T-helper 2 cell treated with Interferon-gamma antibody and Interleukin-4, amounts not matched to agents 100 ng/mL and 5 ng/mL, for 36 hours (primary cell): ENCODE measurements around the gene SPTBN4. TPM values are rescaled to one million over a fixed set of nuclear protein-coding genes. Genes with fewer than 3 reads are reported as not detected.
"Not testable (repeated sequence)": the region's sequence is repeated elsewhere in the genome, so short reads cannot be mapped to it uniquely, and the experiment has no call there.

Experiments used
- intact Hi-C: fragments of 100-400 bp; cut with micrococcal nuclease; formaldehyde crosslinking; loops from one replicate; pipeline ENCODE4 v1.15.1; 2023
- total RNA-seq: library from RNA; stranded (reverse); gene quantifications from 2 replicates; pipeline ENCODE4 v1.2.3, GENCODE V29; 2022

Gene SPTBN4
- total RNA-seq, 1 donor from 2014 or later, result 0.57 TPM

GRCh38 chr19:40463587-40464037, 3.2 kb upstream of the SPTBN4 start:
- intact Hi-C loops, result loop anchor here (2.0 kb wide), 1 partner anchor 135 kb away; no protein-coding TSS in a partner anchor

- intact Hi-C loops, result loop anchor here (1.0 to 5.0 kb wide), 6 partner anchors 20 to 148 kb away; partner anchors contain the start of genes C19orf47, PLD3 and SERTAD3
These were observed 2.5 kb upstream of the SPTBN4 start for GRCh38 chr19:40464059-40465024.

GRCh38 chr19:40465025-40465556, 1.7 kb upstream of the SPTBN4 start:
- intact Hi-C loops, result loop anchor here (1.0 to 5.0 kb wide), 6 partner anchors 21 to 147 kb away; partner anchors contain the start of genes C19orf47, PLD3 and SERTAD3

- intact Hi-C loops, result loop anchor here (1.0 to 5.0 kb wide), 7 partner anchors 21 to 147 kb away; partner anchors contain the start of genes C19orf47, PLD3, SERTAD1 and SERTAD3
These were observed 1.1 kb upstream of the SPTBN4 start, which contains the start of gene BLVRB for GRCh38 chr19:40465557-40466218. TSS of gene BLVRB (minus strand) at chr19:40465745. CDS start at chr19:40465688, 57 bp downstream.

GRCh38 chr19:40466219-40466984, 399 bp upstream of the SPTBN4 start:
- intact Hi-C loops, result loop anchor here (2.0 to 5.0 kb wide), 3 partner anchors 42 to 146 kb away; partner anchors contain the start of gene SERTAD1

GRCh38 chr19:40469011-40469410, 2.2 kb downstream of the SPTBN4 start:
- intact Hi-C loops, result loop anchor here (5.0 kb wide), 2 partner anchors 67 to 143 kb away; no protein-coding TSS in a partner anchor

- intact Hi-C loops, result no loop called here
These were observed 4.3 kb downstream of the SPTBN4 start for GRCh38 chr19:40471111-40471510.

GRCh38 chr19:40472516-40472915, 5.7 kb downstream of the SPTBN4 start:
- intact Hi-C loops, result no loop called here

GRCh38 chr19:40474737-40475136, 7.9 kb downstream of the SPTBN4 start:
- intact Hi-C loops, result no loop called here

GRCh38 chr19:40475878-40476644, 9.3 kb downstream of the SPTBN4 start:
- intact Hi-C loops, result not testable (repeated sequence)

- intact Hi-C loops, result no loop called here
These were observed 19.2 kb downstream of the SPTBN4 start for GRCh38 chr19:40486017-40486416.

GRCh38 chr19:40489882-40490230, 23.1 kb downstream of the SPTBN4 start:
- intact Hi-C loops, result no loop called here

GRCh38 chr19:40492274-40492673, 25.5 kb downstream of the SPTBN4 start:
- intact Hi-C loops, result no loop called here

- intact Hi-C loops, result no loop called here
These were observed 27.0 kb downstream of the SPTBN4 start for GRCh38 chr19:40493778-40494177.

GRCh38 chr19:40494191-40494838, 27.5 kb downstream of the SPTBN4 start:
- intact Hi-C loops, result no loop called here

- intact Hi-C loops, result no loop called here
These were observed 30.4 kb downstream of the SPTBN4 start for GRCh38 chr19:40497214-40497613.

- intact Hi-C loops, result no loop called here
These were observed 32.5 kb downstream of the SPTBN4 start for GRCh38 chr19:40499320-40499719.

GRCh38 chr19:40500678-40501530, 34.1 kb downstream of the SPTBN4 start:
- intact Hi-C loops, result not testable (repeated sequence)
